DND-41 (cell line): ENCODE data around the gene PRTG.

Experiments
- ATAC-seq: fragments of 200-7000 bp; cut with Tn5 transposase; 3 replicates; pipeline ENCODE4 v1.9.1; 2021; ENCODE audit warnings: low read depth; ENCODE audit not compliant: insufficient read depth
- DNase-seq: peaks from one replicate; pipeline ENCODE4 v3.0.0-alpha.2; 2020
- H2AFZ ChIP-seq: 2 replicates; pipeline ENCODE4 v1.6.0; 2012; ENCODE audit warnings: low read depth, low read length
- H3K27ac ChIP-seq: 2 replicates; pipeline ENCODE4 v1.5.1; 2012; ENCODE audit warnings: low read length, inconsistent platforms
- H3K27me3 ChIP-seq: fragments of 200-600 bp; sonication (generic); 2 replicates; pipeline ENCODE4 v1.6.0; 2012; ENCODE audit warnings: low read length, mild to moderate bottlenecking, inconsistent platforms; ENCODE audit not compliant: insufficient read depth, poor library complexity
- H3K36me3 ChIP-seq: 2 replicates; pipeline ENCODE4 v1.5.1; 2012; ENCODE audit warnings: low read length, inconsistent platforms; ENCODE audit not compliant: insufficient read depth
- H3K4me1 ChIP-seq: 2 replicates; pipeline ENCODE4 v1.5.1; 2012; ENCODE audit warnings: mild to moderate bottlenecking, low read length; ENCODE audit not compliant: insufficient read depth
- H3K4me2 ChIP-seq: 2 replicates; pipeline ENCODE4 v1.6.0; 2012; ENCODE audit warnings: mild to moderate bottlenecking, moderate library complexity, low read length, inconsistent platforms; ENCODE audit not compliant: insufficient read depth
- H3K4me3 ChIP-seq, 2 experiments: fragments of 200-600 bp in 1 of 2; shearing (Covaris generic) in 1 of 2; 2 replicates each; pipeline ENCODE4 v1.5.1; 2012 to 2016; ENCODE audit warnings: inconsistent platforms in 2 of 2, low read length in 2 of 2, mild to moderate bottlenecking in 2 of 2, low read depth in 1 of 2, moderate library complexity in 1 of 2
- H3K79me2 ChIP-seq: 2 replicates; pipeline ENCODE4 v1.6.0; 2012; ENCODE audit warnings: low read length, inconsistent platforms; ENCODE audit not compliant: insufficient read depth
- H3K9ac ChIP-seq: 2 replicates; pipeline ENCODE4 v1.6.0; 2012; ENCODE audit warnings: low read depth, mild to moderate bottlenecking, inconsistent platforms, low read length, moderate library complexity
- H3K9me3 ChIP-seq: 2 replicates; pipeline ENCODE4 v1.5.1; 2012; ENCODE audit warnings: low read length, moderate library complexity, mild to moderate bottlenecking, inconsistent platforms; ENCODE audit not compliant: insufficient read depth, severe bottlenecking
- H4K20me1 ChIP-seq: 2 replicates; pipeline ENCODE4 v1.6.0; 2012; ENCODE audit warnings: low read length; ENCODE audit not compliant: insufficient read depth
- EZH2 ChIP-seq: IDR thresholded peaks from 3 replicates; pipeline ENCODE4 v1.6.1; 2012; ENCODE audit warnings: borderline replicate concordance, low read depth, mild to moderate bottlenecking, moderate library complexity, low read length, inconsistent platforms; ENCODE audit not compliant: severe bottlenecking
- TF ChIP-seq, protein P1 (sequence below): IDR thresholded peaks from 2 replicates; pipeline ENCODE4 v1.5.1; 2012; ENCODE audit warnings: borderline replicate concordance, low read length, moderate library complexity, mild to moderate bottlenecking; ENCODE audit not compliant: poor library complexity, severe bottlenecking; ENCODE audit errors: extremely low read depth

Gene PRTG

DNA sequence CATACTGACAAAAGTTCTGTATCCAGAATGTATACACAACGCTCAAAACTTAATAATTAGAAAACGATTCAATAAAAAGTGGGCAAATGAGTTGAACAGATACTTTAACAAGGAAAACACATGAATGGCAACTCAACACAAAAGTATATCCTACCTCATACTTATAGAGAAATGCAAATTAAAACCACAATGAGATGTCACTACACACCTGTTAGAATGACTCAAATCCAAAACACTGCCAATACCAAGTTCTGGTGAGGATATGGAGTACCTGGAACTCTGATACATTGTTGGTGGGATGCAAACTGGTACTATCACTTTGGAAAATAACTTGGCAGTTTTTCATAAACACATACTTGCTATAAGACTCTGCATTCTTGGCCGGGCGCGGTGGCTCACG is 42.1 kb downstream of the PRTG start:
- no peaks in the 10 kb centered on the region for H4K20me1 ChIP-seq
- TF ChIP-seq, protein P1, sequence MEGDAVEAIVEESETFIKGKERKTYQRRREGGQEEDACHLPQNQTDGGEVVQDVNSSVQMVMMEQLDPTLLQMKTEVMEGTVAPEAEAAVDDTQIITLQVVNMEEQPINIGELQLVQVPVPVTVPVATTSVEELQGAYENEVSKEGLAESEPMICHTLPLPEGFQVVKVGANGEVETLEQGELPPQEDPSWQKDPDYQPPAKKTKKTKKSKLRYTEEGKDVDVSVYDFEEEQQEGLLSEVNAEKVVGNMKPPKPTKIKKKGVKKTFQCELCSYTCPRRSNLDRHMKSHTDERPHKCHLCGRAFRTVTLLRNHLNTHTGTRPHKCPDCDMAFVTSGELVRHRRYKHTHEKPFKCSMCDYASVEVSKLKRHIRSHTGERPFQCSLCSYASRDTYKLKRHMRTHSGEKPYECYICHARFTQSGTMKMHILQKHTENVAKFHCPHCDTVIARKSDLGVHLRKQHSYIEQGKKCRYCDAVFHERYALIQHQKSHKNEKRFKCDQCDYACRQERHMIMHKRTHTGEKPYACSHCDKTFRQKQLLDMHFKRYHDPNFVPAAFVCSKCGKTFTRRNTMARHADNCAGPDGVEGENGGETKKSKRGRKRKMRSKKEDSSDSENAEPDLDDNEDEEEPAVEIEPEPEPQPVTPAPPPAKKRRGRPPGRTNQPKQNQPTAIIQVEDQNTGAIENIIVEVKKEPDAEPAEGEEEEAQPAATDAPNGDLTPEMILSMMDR: no peak
- TF ChIP-seq EZH2: no peak
- no peak overlapping the region for H3K4me2 ChIP-seq
- peaks cover 2% of the 10 kb centered on the region; the same call in 1 of the 2 replicates for H3K4me1 ChIP-seq
- H3K4me3 ChIP-seq: no peak overlapping the region
- ATAC-seq (no peak), DNase-seq (no peak)
- no peak overlapping the region for H3K9ac ChIP-seq
- no peaks in the 10 kb centered on the region for H3K9me3 ChIP-seq
- H3K27me3 ChIP-seq: no peaks in the 10 kb centered on the region
- H3K27ac ChIP-seq: no peak overlapping the region
- no peaks in the 10 kb centered on the region for H3K36me3 ChIP-seq
- H2AFZ ChIP-seq: no peak overlapping the region
- no peaks in the 10 kb centered on the region for H3K79me2 ChIP-seq

DNA sequence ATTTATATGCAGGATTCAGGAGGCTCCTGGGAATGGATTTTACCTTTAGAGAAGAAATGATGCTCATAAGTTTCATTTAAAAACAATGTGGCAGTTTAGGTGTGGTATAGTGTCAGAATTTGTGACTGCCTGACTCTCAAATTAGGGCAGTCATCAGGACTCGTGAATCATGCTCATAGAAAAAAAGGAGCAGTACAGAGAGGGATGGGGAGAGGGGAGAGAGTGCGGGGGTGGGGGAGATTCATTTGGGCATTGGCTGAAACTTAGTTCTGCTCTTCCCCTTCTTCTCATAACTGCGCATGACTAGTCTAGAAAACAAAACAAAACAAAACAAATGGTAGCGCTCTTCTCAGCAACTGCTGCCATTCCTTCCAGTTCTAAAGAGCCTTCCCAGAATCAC is 44.3 kb downstream of the PRTG start:
- no peak for ATAC-seq
- Histone ChIP-seq H3K9me3 (no peaks in the 10 kb centered on the region), H3K79me2 (no peaks in the 10 kb centered on the region), H3K9ac (no peak overlapping the region), H3K4me1 (no peaks in the 10 kb centered on the region), H2AFZ (no peak overlapping the region), H3K36me3 (no peaks in the 10 kb centered on the region), H3K27ac (no peak overlapping the region), H3K4me3 (no peak overlapping the region), H3K4me2 (no peak overlapping the region), H3K27me3 (no peaks in the 10 kb centered on the region), H4K20me1 (no peaks in the 10 kb centered on the region)
- no peak for TF ChIP-seq EZH2
- TF ChIP-seq, protein P1: no peak
- DNase-seq: no peak

DNA sequence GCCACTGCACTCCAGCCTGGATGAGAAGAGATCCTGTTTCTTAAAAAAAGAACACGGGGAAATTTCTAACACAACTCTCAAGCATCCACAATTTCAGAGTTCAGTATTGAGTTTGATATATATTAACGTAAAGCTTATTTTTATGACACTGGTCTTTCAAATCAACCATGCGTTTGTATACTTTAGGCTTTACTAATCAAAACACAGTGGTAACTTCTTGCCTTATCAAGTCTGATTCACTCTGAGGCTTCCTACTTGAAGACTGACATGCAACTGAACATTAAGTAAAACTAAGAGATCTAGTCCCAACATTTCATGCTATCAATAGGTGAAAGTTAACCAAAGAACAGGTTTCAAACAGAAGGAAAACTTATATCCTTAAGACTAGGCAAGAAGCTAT is 46.7 kb downstream of the PRTG start:
- H3K9me3 ChIP-seq: no peaks in the 10 kb centered on the region
- H3K4me3 ChIP-seq: no peak overlapping the region
- H3K27ac ChIP-seq: no peak overlapping the region
- TF ChIP-seq, protein P1: no peak
- TF ChIP-seq EZH2: no peak
- H3K4me2 ChIP-seq: no peak overlapping the region
- no peaks in the 10 kb centered on the region for H3K4me1 ChIP-seq
- ATAC-seq: no peak
- no peaks in the 10 kb centered on the region for H3K79me2 ChIP-seq
- no peaks in the 10 kb centered on the region for H3K27me3 ChIP-seq
- H4K20me1 ChIP-seq: no peaks in the 10 kb centered on the region
- H3K36me3 ChIP-seq: no peaks in the 10 kb centered on the region
- no peak overlapping the region for H2AFZ ChIP-seq
- DNase-seq: no peak
- no peak overlapping the region for H3K9ac ChIP-seq

DNA sequence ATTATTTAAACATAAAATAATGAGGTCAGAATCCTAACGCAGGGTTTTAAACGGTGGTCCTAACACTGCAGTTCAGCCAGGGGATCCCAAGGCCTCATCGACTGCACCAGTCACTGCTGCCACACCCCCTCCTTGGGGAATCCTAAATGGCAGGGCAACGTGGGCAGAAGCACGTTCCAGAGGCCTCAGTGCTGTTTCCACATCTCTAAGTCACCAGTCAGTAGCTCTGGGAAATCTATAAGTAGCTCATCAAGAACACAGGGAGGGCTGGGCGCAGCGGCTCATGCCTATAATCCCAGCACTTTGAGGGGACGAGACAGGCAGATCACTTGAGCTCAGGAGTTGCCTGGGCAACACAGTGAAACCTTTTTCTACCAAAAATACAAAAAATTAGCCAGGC is 47.5 kb downstream of the PRTG start:
- H3K4me3 ChIP-seq: no peak overlapping the region
- no peak overlapping the region for H3K9ac ChIP-seq
- no peak overlapping the region for H2AFZ ChIP-seq
- no peak overlapping the region for H3K27ac ChIP-seq
- H3K4me2 ChIP-seq: no peak overlapping the region
- H3K4me1 ChIP-seq: no peaks in the 10 kb centered on the region
- no peaks in the 10 kb centered on the region for H4K20me1 ChIP-seq
- H3K36me3 ChIP-seq: no peaks in the 10 kb centered on the region
- H3K79me2 ChIP-seq: no peaks in the 10 kb centered on the region
- H3K27me3 ChIP-seq: no peaks in the 10 kb centered on the region
- ATAC-seq: no peak
- no peaks in the 10 kb centered on the region for H3K9me3 ChIP-seq
- no peak for TF ChIP-seq EZH2
- no peak for DNase-seq
